ENCODE measurements around the gene KCTD12.

- no peak for TF ChIP-seq CTCF (IDR thresholded peaks at IDR 0.05; ENCODE audit: insufficient read depth, low read length, poor library complexity, severe bottlenecking)
- no peak for TF ChIP-seq EZH2phosphoT487 (conservative IDR thresholded peaks at IDR 0.05; ENCODE audit: low read length)
These were observed 31.3 kb downstream of the KCTD12 start for GRCh38 chr13:76854894-76855293.

Measured in SU-DHL-6 (cell line).